Measurements from ENCODE around the gene KDM4B. TPM values are rescaled to one million over a fixed set of nuclear protein-coding genes. Genes with fewer than 3 reads are reported as not detected.

Gene KDM4B
- total RNA-seq, 1 donor from 2014 or later: 20.9 TPM

- no peak for DNase-seq (ENCODE audit: low spot score)
Measured at GRCh38 chr19:5132698-5133651, 164.1 kb downstream of the KDM4B start.

GRCh38 chr19:5133986-5134595 is 165.2 kb downstream of the KDM4B start:
- no peak for DNase-seq (ENCODE audit: low spot score)

- DNase-seq (ENCODE audit: low spot score): no peak
Measured at GRCh38 chr19:5134691-5135090, 165.8 kb downstream of the KDM4B start.

GRCh38 chr19:5136073-5136855 is 167.4 kb downstream of the KDM4B start:
- no peak for DNase-seq (ENCODE audit: low spot score)

GRCh38 chr19:5137114-5137513 is 168.2 kb downstream of the KDM4B start:
- no peak for DNase-seq (ENCODE audit: low spot score)

GRCh38 chr19:5137571-5138124 is 168.7 kb downstream of the KDM4B start:
- no peak for DNase-seq (ENCODE audit: low spot score)

GRCh38 chr19:5138606-5139582 is 170.0 kb downstream of the KDM4B start:
- no peak for DNase-seq (ENCODE audit: low spot score)

- no peak for DNase-seq (ENCODE audit: low spot score)
Measured at GRCh38 chr19:5139583-5140325, 170.8 kb downstream of the KDM4B start.

- no peak for DNase-seq (ENCODE audit: low spot score)
Measured at GRCh38 chr19:5141129-5141849, 172.4 kb downstream of the KDM4B start.

GRCh38 chr19:5141850-5142724 is 173.2 kb downstream of the KDM4B start:
- DNase-seq (ENCODE audit: low spot score): no peak

GRCh38 chr19:5142725-5143097 is 173.8 kb downstream of the KDM4B start:
- no peak for DNase-seq (ENCODE audit: low spot score)

GRCh38 chr19:5143471-5144411 is 174.8 kb downstream of the KDM4B start:
- DNase-seq (ENCODE audit: low spot score): no peak

GRCh38 chr19:5144545-5145179 is 175.7 kb downstream of the KDM4B start:
- no peak for DNase-seq (ENCODE audit: low spot score)

GRCh38 chr19:5145521-5146511 is 176.9 kb downstream of the KDM4B start:
- DNase-seq (ENCODE audit: low spot score): no peak

All from umbilical cord (tissue), 2 donors.